Dendritic cell treated with granulocyte-macrophage colony-stimulating factor and Interleukin-4, amounts not matched to agents 40 ng/mL and 50 ng/mL, for 4 days (primary cell): ENCODE results near the gene MORC3.
"Not testable (repeated sequence)": the region's sequence is repeated elsewhere in the genome, so short reads cannot be mapped to it uniquely, and the experiment has no call there.

Source experiments
- H3K27ac Mint-ChIP-seq: one replicate; pipeline ENCODE4 v1.8.0; 2022; ENCODE audit warnings: mild to moderate bottlenecking, mixed read lengths
- H3K27me3 Mint-ChIP-seq: one replicate; pipeline ENCODE4 v1.8.0; 2022; ENCODE audit warnings: mild to moderate bottlenecking, mixed read lengths
- H3K36me3 Mint-ChIP-seq: one replicate; pipeline ENCODE4 v1.8.0; 2022; ENCODE audit warnings: low read depth, mixed read lengths
- H3K4me1 Mint-ChIP-seq: one replicate; pipeline ENCODE4 v1.8.0; 2022; ENCODE audit warnings: low read depth, mixed read lengths
- H3K4me3 Mint-ChIP-seq: one replicate; pipeline ENCODE4 v1.8.0; 2022; ENCODE audit warnings: mild to moderate bottlenecking, moderate library complexity, mixed read lengths
- H3K9me3 Mint-ChIP-seq: one replicate; pipeline ENCODE4 v1.8.0; 2022; ENCODE audit warnings: mixed read lengths
- intact Hi-C: fragments of 100-400 bp; cut with micrococcal nuclease; formaldehyde crosslinking; loops from one replicate; pipeline ENCODE4 v1.15.0; 2022

Gene MORC3

GRCh38 chr21:36384885-36385232 lies 64.9 kb downstream of the MORC3 start:
- H3K4me1 Mint-ChIP-seq: no peaks in the 10 kb centered on the region
- H3K9me3 Mint-ChIP-seq: no peaks in the 10 kb centered on the region
- peak overlapping the region; percentile 42 for H3K4me3 Mint-ChIP-seq
- H3K27me3 Mint-ChIP-seq: no peaks in the 10 kb centered on the region
- H3K27ac Mint-ChIP-seq: no peak overlapping the region
- no peaks in the 10 kb centered on the region for H3K36me3 Mint-ChIP-seq
- intact Hi-C loops: no loop called here

GRCh38 chr21:36385233-36386030 lies 65.4 kb downstream of the MORC3 start, which contains the start of gene CHAF1B:
CHAF1B (plus strand) TSS chr21:36385392; CDS start chr21:36386137, 745 bp downstream.
- intact Hi-C loops: no loop called here
- Mint-ChIP-seq H3K4me1 (no peaks in the 10 kb centered on the region), H3K27ac (no peak within 1 kb of the TSS), H3K36me3 (no peaks in the 10 kb centered on the region), H3K4me3 (peak within 1 kb of the TSS; percentile 52), H3K9me3 (no peaks in the 10 kb centered on the region), H3K27me3 (no peaks in the 10 kb centered on the region)

GRCh38 chr21:36386031-36386642 lies 66.1 kb downstream of the MORC3 start:
- Mint-ChIP-seq H3K36me3 (no peaks in the 10 kb centered on the region), H3K27ac (no peak overlapping the region), H3K4me1 (no peaks in the 10 kb centered on the region), H3K9me3 (no peaks in the 10 kb centered on the region), H3K4me3 (peak overlapping the region; percentile 52), H3K27me3 (no peaks in the 10 kb centered on the region)
- intact Hi-C loops: no loop called here

- intact Hi-C loops: no loop called here
- H3K27ac Mint-ChIP-seq: no peak overlapping the region
- H3K27me3 Mint-ChIP-seq: no peaks in the 10 kb centered on the region
- no peak overlapping the region for H3K4me3 Mint-ChIP-seq
- no peaks in the 10 kb centered on the region for H3K36me3 Mint-ChIP-seq
- no peaks in the 10 kb centered on the region for H3K9me3 Mint-ChIP-seq
- H3K4me1 Mint-ChIP-seq: no peaks in the 10 kb centered on the region
Measured at GRCh38 chr21:36388096-36388495, 68.1 kb downstream of the MORC3 start.

- H3K4me3 Mint-ChIP-seq: no peak overlapping the region
- no peaks in the 10 kb centered on the region for H3K4me1 Mint-ChIP-seq
- intact Hi-C loops: no loop called here
- H3K9me3 Mint-ChIP-seq: no peaks in the 10 kb centered on the region
- no peaks in the 10 kb centered on the region for H3K27me3 Mint-ChIP-seq
- H3K36me3 Mint-ChIP-seq: no peaks in the 10 kb centered on the region
- H3K27ac Mint-ChIP-seq: no peak overlapping the region
Measured at GRCh38 chr21:36388835-36389234, 68.8 kb downstream of the MORC3 start.

GRCh38 chr21:36391649-36392048 lies 71.7 kb downstream of the MORC3 start:
- not testable (repeated sequence) for H3K4me1 Mint-ChIP-seq

GRCh38 chr21:36395353-36396111 lies 75.5 kb downstream of the MORC3 start:
- Mint-ChIP-seq H3K4me1 (no peaks in the 10 kb centered on the region), H3K27me3 (no peaks in the 10 kb centered on the region), H3K27ac (no peak overlapping the region), H3K4me3 (no peak overlapping the region), H3K36me3 (peaks cover 9% of the 10 kb centered on the region), H3K9me3 (no peaks in the 10 kb centered on the region)
- intact Hi-C loops: no loop called here

More at GRCh38 chr21:36391649-36392048, 71.7 kb downstream of the MORC3 start:
- intact Hi-C loops, H3K27me3 Mint-ChIP-seq, H3K27ac Mint-ChIP-seq, H3K4me3 Mint-ChIP-seq, H3K36me3 Mint-ChIP-seq, H3K9me3 Mint-ChIP-seq: not testable (repeated sequence)

- no peak overlapping the region for H3K27ac Mint-ChIP-seq
- H3K4me3 Mint-ChIP-seq: no peak overlapping the region
- intact Hi-C loops: no loop called here
- no peaks in the 10 kb centered on the region for H3K27me3 Mint-ChIP-seq
- H3K4me1 Mint-ChIP-seq: no peaks in the 10 kb centered on the region
- peaks cover 12% of the 10 kb centered on the region for H3K36me3 Mint-ChIP-seq
- no peaks in the 10 kb centered on the region for H3K9me3 Mint-ChIP-seq
Measured at GRCh38 chr21:36396325-36396724, 76.3 kb downstream of the MORC3 start.

GRCh38 chr21:36396971-36397370 lies 77.0 kb downstream of the MORC3 start:
- Mint-ChIP-seq H3K36me3 (peaks cover 12% of the 10 kb centered on the region), H3K9me3 (no peaks in the 10 kb centered on the region)

GRCh38 chr21:36397606-36398005 lies 77.6 kb downstream of the MORC3 start:
- H3K9me3 Mint-ChIP-seq: no peaks in the 10 kb centered on the region
- no peak overlapping the region for H3K27ac Mint-ChIP-seq
- intact Hi-C loops: no loop called here
- no peaks in the 10 kb centered on the region for H3K27me3 Mint-ChIP-seq
- no peak overlapping the region for H3K4me3 Mint-ChIP-seq
- H3K36me3 Mint-ChIP-seq: peaks cover 12% of the 10 kb centered on the region
- H3K4me1 Mint-ChIP-seq: no peaks in the 10 kb centered on the region

More at GRCh38 chr21:36396971-36397370, 77.0 kb downstream of the MORC3 start:
- Mint-ChIP-seq H3K4me1 (no peaks in the 10 kb centered on the region), H3K27me3 (no peaks in the 10 kb centered on the region), H3K4me3 (no peak overlapping the region), H3K27ac (no peak overlapping the region)
- intact Hi-C loops: no loop called here

GRCh38 chr21:36399736-36400135 lies 79.7 kb downstream of the MORC3 start:
- H3K4me1 Mint-ChIP-seq, H3K4me3 Mint-ChIP-seq, H3K27me3 Mint-ChIP-seq, H3K9me3 Mint-ChIP-seq, H3K27ac Mint-ChIP-seq, intact Hi-C loops: not testable (repeated sequence)
- H3K36me3 Mint-ChIP-seq: peaks cover 12% of the 10 kb centered on the region

GRCh38 chr21:36400719-36401118 lies 80.7 kb downstream of the MORC3 start:
- Mint-ChIP-seq H3K9me3 (no peaks in the 10 kb centered on the region), H3K36me3 (peaks cover 12% of the 10 kb centered on the region), H3K27ac (no peak overlapping the region), H3K4me3 (no peak overlapping the region), H3K4me1 (no peaks in the 10 kb centered on the region), H3K27me3 (no peaks in the 10 kb centered on the region)
- intact Hi-C loops: no loop called here

GRCh38 chr21:36402339-36402738 lies 82.3 kb downstream of the MORC3 start:
- H3K27ac Mint-ChIP-seq: no peak overlapping the region
- no peaks in the 10 kb centered on the region for H3K9me3 Mint-ChIP-seq
- no peaks in the 10 kb centered on the region for H3K27me3 Mint-ChIP-seq
- intact Hi-C loops: no loop called here
- H3K4me3 Mint-ChIP-seq: no peak overlapping the region
- no peaks in the 10 kb centered on the region for H3K4me1 Mint-ChIP-seq
- H3K36me3 Mint-ChIP-seq: peaks cover 12% of the 10 kb centered on the region

GRCh38 chr21:36403713-36404112 lies 83.7 kb downstream of the MORC3 start:
- no peaks in the 10 kb centered on the region for H3K4me1 Mint-ChIP-seq
- H3K27me3 Mint-ChIP-seq: no peaks in the 10 kb centered on the region
- H3K27ac Mint-ChIP-seq: no peak overlapping the region
- intact Hi-C loops: no loop called here
- H3K36me3 Mint-ChIP-seq: peaks cover 12% of the 10 kb centered on the region
- no peak overlapping the region for H3K4me3 Mint-ChIP-seq
- H3K9me3 Mint-ChIP-seq: no peaks in the 10 kb centered on the region
